SHP77 (cell line): ENCODE data around the gene GORASP2.
A peak's percentile ranks its signal among the peaks of the same experiment; 100 is the strongest.

ENCODE experiments used
- DNase-seq, 2 experiments: peaks; one replicate each; lab custom pipeline; 2025; lab: John Stamatoyannopoulos, UW

Gene GORASP2

GRCh38 chr2:170966648-170967396, 37.8 kb downstream of the GORASP2 start:
- no peak for DNase-seq

- DNase-seq, result no peak
Measured at GRCh38 chr2:170967553-170967952, 38.5 kb downstream of the GORASP2 start.

GRCh38 chr2:170968205-170969003, 39.4 kb downstream of the GORASP2 start:
- DNase-seq, result no peak

- DNase-seq, result no peak
Measured at GRCh38 chr2:170969030-170969429, 40.0 kb downstream of the GORASP2 start.

- no peak for DNase-seq
Measured at GRCh38 chr2:170969872-170970496, 40.9 kb downstream of the GORASP2 start.

GRCh38 chr2:170971071-170971470, 42.0 kb downstream of the GORASP2 start:
- DNase-seq, result no peak

GRCh38 chr2:170972296-170973224, 43.5 kb downstream of the GORASP2 start:
- DNase-seq, result peak; percentile 13 to 35

- DNase-seq, result no peak
Measured at GRCh38 chr2:170973225-170973491, 44.1 kb downstream of the GORASP2 start.

GRCh38 chr2:170973492-170974303, 44.6 kb downstream of the GORASP2 start:
- DNase-seq, result peak; percentile 46 to 55

- no peak for DNase-seq
Measured at GRCh38 chr2:170974304-170974993, 45.4 kb downstream of the GORASP2 start.

GRCh38 chr2:170975127-170975942, 46.3 kb downstream of the GORASP2 start:
- DNase-seq, result no peak

- no peak for DNase-seq
Measured at GRCh38 chr2:170975943-170976270, 46.9 kb downstream of the GORASP2 start.

GRCh38 chr2:170984079-170984478, 55.0 kb downstream of the GORASP2 start:
- no peak for DNase-seq

- DNase-seq, result no peak
Measured at GRCh38 chr2:170985407-170985806, 56.4 kb downstream of the GORASP2 start.

- no peak for DNase-seq
Measured at GRCh38 chr2:170986566-170987258, 57.7 kb downstream of the GORASP2 start.

GRCh38 chr2:170991398-170992182, 62.5 kb downstream of the GORASP2 start:
- no peak for DNase-seq

- DNase-seq, result no peak
Measured at GRCh38 chr2:170996316-170996715, 67.3 kb downstream of the GORASP2 start.

GRCh38 chr2:170997893-170998597, 69.0 kb downstream of the GORASP2 start:
- DNase-seq, result no peak
